Stimulated activated CD4-positive, alpha-beta T cell treated with anti-CD3 and anti-CD28 coated beads, Interleukin-15, amount 100 ng/mL, for 1 hour (primary cell): ENCODE measurements around the gene CDH6.

ENCODE experiments used
- DNase-seq, 2 donors: peaks; one replicate each; pipeline ENCODE4 v3.0.0-alpha.2; 2020; ENCODE audit warnings: low read depth in 1 of 2, low spot score in 1 of 2

CDH6 gene

GRCh38 chr5:31365776-31366175, 172.3 kb downstream of the CDH6 start:
- DNase-seq: no peak

GRCh38 chr5:31366941-31367340, 173.5 kb downstream of the CDH6 start:
- no peak for DNase-seq

GRCh38 chr5:31372124-31372523, 178.6 kb downstream of the CDH6 start:
- DNase-seq: no peak

- DNase-seq: no peak
These were observed 182.7 kb downstream of the CDH6 start for GRCh38 chr5:31375999-31376720.

- no peak for DNase-seq
These were observed 183.9 kb downstream of the CDH6 start for GRCh38 chr5:31377274-31377946.

GRCh38 chr5:31378136-31378535, 184.7 kb downstream of the CDH6 start:
- DNase-seq: no peak
